AG20443 (cell line): ENCODE data around the gene CBFA2T3.

Experiments used
- DNase-seq: peaks from one replicate; pipeline ENCODE4 v3.0.0; 2012; ENCODE audit warnings: low spot score, mixed read lengths

The CBFA2T3 gene

DNA sequence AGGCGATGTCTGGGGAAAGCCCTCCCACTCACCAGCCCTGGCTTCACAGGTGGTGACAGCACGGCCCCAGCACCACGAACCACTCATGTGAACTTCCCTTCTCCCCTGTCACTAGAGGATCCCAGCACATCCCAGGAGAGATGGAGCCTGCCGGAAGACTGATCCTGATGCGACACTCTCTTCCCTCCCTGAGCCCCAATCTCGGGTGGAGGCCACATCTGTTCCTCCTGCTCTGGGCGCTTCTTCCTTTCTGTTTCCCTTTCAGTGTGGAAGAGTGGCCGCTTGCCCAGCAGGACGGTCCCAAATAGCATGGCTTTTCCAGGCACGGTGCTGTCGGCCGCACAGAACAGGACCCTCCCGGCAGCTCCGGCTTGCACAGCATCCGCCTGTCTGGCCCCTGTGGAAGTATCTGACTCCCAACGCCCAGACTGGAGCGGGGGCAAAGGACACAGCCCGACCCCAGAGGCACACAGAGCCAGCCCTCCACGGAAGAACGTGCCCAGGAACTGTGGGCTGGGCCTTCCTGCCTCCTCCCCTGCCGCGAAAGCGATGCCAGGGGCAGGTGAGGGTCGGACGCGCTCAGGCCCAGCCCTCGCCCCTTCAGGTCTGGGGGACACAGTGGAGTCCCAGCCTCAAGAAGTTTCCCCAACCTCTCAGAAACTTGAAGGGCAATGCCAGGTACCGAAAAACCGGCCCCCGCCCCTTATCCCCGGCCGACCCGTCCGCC lies 37.6 kb downstream of the CBFA2T3 start:
- DNase-seq, result no peak

DNA sequence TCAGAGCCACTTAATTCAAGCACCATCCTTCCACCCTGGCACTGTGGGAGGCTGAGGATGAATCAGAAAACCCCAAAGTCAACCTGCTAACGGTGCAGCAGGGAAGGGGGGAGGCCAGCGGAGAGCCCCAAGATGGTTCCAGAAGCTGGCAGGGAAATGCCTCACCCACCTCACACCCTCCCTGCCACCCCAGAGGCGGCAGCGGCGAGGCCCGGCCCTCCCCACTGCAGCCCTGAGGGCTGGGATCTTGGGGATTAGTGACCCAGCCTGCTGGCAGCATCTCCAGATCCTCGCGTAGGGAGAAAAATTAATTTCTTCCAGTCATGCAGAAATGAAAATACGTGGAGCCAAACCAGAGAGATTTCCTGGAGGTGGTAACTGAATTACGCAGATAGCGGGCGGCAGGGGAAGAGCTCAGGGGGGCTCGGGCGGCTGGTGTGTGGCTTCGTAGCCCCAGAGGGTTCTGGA lies 38.2 kb downstream of the CBFA2T3 start:
- DNase-seq, result no peak

DNA sequence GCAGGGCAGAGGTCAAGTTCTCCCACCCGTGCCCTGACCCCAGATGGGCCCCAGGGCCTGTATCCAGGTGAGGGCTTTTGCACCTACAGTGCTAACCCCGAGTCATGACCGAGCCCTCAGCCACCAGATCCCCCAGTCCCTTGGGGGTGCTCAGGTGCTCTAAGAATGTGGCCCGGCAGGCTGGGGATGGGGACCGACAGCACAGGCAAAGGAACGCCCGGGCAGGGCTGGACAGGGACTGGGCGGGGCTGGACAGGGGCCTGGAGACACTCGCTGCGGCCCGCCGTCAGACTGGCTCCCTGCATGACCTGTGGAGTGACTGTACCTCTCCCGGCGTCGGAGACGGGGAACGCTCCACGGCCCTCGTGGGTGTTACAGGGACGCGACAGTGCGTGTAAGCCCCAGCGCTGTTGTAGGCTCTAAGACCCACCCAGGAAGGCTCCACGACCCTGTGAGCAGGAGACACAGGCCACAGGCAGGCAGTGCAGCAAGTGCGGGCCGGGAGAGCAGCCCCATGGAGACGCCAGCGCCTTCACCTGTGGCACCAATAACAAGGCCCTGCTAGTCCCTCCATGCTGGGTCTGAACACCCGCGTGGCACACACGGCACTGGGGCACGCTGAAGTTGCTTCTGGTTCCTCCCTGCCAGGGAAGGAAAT lies 38.8 kb downstream of the CBFA2T3 start:
- no peak for DNase-seq

DNA sequence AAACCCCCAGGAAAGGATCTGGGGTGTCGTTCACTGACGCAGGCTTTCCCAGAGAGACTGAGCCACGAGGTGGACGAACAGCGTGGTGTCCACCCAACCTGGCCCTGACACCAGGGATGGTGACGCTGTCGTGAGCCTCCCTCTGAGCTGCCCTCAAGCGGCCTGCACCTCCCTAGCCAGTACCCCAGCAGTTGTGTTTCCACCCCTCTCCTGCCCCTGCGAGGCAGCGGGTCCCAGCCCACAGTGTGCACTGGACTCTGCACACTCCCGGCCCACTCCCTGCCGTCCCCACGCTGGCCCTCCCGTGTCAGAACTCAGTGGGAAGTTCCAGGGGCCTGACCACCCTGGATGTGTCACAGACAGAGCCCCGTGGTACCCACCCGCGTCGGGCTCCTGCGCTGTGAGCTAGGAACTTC lies 39.8 kb downstream of the CBFA2T3 start:
- no peak for DNase-seq

DNA sequence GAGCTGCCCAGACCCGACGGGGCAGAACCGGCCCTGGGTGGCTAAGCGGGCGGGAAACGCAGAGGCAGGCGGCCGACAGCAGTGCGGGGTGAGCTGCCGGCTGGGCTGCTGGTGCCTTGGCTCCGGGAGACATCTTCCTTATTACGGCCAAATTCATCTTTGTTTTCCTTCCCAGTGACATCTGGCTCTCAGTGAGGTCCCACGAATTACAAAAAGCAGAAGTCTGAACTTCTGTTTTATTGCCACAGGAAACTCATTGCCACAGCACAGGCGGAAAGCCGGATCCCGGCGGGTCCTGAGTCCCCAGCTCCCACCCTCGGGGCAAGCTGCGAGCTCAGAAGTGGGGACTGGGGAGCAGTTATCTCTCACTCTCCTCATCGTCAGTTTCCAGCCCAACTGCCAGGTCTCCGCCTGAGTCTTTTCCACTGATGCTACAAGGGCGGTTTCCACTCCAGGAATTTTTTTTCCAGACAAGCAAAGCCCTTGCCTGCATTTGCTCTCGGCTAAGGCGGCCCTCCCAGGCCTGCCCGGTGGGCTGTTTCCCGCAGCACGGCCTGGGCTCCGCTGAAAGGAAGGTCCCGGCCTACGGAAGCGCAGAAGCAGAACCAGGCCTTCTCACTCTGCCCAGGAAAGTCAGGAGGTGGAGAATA lies 40.3 kb downstream of the CBFA2T3 start:
- DNase-seq, result no peak

DNA sequence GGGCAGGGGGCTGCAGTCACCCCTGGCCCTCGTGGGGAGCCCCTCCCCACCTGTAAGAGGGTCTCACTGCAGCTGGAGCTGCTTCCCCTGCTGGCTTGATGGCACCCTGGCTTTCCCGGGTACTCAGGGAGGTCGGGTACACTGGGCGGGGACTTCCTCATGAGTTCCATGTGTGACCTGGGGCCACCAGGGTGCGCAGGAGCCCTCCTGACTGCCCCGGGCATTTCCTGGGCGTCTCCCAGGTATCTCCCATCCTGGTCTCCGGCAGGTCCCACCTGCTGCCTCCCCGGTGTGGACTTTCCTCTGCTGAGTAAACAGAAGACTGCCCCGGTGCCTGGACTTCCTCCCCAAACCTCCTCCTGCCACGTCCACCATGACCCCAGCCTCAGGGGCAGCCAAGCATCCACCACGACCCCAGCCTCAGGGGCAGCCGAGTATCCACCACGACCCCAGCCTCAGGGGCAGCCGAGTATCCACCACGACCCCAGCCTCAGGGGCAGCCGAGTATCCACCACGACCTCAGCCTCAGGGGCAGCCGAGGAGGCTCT lies 40.9 kb downstream of the CBFA2T3 start:
- no peak for DNase-seq

DNA sequence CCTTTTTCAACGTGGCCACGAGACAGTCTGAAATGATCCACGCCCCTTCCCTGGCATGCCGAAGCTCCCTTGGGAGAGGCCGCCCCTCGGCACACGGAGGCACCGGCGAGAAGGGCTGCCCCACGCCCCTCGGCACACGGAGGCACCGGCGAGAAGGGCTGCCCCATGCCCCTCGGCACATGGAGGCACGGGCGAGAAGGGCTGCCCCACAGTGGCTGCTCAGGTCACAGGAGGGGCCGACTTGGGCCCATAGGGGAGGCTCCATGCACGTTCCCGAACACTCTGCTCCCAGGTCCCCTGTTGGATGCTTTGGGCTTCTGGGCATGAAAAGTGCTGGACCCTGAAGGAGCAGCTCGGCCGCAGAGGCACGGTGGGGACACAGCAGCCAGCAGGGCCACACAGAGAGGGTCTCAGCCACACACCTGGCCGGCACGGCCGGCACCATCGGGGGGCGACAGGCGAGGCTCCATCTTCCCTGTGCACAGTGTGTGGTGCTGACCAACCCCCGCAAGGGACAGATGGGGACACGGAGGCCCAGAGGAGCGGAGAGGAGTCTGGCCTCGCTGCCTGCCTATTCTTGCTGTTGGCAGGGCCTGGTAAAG lies 42.8 kb downstream of the CBFA2T3 start:
- DNase-seq, result no peak

DNA sequence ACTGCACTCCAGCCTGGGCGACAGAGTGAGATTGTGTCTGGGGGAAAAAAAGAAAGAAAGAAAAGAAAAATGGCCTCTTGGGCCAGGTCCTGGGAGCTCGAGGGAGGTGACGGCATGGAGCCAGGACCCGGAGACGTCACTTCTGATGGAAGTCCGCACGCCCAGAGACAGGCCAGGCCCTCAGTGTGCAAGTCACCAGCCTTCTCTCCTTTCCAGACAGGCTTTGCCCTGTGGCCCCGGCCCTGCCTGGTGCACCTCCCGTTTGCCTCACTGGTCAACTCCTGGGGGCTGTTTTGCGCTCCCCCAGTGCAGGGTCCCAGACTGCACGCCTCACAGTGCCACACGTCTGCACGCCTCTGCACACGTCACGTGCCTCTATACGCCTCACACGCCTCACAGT lies 44.1 kb downstream of the CBFA2T3 start:
- DNase-seq, result no peak

DNA sequence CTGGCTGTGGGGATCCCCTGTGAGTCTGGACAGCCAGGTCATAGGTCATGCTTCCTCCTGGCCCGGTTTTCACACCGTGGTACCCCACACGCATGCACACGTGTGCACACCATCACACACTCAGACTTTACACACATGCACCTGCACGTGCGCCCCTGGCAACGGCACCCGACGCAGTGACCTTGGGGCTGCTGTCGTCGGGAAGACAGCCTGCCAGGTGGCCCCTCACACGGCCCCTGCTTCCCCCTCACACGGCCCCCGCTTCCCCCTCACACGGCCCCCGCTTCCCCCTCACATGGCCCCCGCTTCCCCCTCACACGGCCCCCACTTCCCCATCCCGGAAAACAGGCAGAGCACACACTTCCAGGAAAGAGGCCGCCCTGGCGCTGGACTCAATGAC lies 45.1 kb downstream of the CBFA2T3 start:
- no peak for DNase-seq

DNA sequence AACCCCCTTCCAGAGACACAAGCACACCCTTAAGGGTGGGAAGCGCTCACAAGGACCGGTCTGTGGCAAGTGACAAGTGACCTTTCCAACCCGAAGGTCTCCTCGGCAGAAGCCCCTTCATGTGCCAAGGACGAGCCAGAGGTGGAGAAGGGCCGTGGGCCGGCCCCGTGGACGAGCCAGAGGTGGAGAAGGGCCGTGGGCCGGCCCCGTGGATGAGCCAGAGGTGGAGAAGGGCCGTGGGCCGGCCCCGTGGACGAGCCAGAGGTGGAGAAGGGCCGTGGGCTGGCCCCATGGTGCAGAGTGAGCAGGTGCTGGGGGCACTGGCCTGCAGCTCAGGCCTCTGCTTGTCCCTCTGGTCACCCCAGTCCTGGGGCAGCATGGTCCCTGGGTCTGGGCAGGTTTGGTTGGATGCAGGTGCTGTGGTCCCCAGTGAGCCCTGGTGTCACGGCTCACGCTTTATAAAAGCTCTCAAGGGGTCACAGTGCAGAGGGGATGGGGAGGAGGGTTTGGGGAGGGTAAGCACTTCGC lies 45.6 kb downstream of the CBFA2T3 start:
- DNase-seq, result no peak

DNA sequence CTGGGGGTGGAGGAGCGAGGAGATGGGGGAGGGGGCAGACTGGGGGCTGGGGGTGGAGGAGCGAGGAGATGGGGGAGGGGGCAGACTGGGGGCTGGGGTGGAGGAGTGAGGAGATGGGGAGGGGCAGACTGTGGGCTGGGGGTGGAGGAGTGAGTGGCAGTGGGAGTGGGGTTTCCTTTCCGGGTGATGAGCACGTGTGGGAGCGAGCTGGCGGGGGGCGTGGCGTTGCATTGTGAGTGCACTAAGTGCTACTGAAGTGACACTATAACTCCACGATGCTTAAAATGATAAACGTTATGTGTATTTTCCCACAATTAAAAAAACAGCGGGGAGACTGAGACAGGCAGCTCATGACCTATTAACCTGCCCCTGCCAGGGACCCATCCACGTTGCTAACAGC lies 46.3 kb downstream of the CBFA2T3 start:
- DNase-seq, result no peak

DNA sequence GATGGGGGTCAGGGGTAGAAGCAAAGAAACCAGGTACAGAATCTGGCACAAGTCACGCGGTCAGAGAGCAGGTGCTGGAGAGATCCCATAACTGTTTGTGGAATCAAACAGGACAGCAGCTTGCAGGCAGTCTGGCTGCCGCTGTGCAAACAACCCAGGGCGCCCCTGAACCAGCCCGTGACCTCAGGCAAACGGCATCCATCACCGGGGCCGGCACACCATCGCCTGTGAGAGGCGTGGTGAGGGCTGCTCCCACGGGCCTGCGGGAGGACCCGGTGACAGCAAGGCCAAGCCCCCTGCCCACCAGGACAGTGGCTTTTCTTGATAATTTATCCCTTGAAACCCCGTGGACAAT lies 47.9 kb downstream of the CBFA2T3 start:
- DNase-seq, result no peak

DNA sequence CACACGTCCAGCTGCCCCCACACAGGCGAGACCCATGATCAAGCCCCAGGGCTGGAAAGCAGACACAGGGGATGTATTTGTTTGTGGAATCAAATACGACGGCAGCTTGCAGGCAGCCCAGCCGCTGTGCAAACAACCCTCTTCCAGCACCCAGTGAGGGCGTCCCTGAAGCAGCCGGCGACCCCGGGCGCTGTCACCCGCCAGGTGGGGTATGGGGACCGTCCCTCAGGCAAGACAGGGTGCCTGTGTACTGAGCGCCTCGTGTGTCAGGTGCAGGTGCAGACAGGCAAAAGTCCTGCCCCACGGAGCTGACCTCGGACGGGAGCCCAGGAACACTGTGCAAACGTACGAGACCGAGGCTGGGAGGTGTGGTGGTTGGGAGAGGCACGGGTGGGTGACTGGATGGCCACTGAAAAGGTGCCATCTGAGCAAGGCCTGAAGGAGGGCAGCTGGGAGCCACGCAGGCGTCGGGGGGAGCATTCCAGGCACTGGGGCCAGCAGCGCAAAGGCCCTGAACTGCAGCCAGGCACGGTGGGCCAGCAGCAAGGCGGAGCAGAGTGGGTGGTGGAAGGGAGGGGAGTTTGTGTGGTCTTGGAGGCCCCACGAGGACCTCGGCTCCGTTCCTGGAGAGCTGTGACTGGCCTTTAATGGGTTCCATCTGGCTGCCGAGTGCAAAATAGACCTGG lies 48.5 kb downstream of the CBFA2T3 start:
- DNase-seq, result no peak

DNA sequence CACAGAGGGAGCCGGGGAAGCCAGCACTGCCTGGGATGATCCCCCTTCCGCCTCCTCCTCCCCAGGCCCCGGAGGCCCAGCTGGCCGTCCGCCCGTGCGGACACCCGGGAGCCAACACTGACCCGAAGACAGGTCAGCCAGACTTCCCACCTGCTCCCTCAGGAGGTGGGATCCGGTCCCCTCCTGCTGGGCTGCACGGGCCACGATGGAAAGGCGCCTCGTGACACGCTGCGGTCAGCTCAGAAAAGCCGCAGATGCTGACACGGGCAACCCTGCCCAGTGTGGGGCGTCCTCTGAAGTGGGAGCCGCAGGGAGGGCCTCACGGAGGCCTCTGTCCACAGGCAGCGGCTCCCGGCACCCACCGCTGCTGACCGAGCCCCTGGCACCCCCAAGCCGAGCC lies 49.3 kb downstream of the CBFA2T3 start:
- DNase-seq, result no peak

DNA sequence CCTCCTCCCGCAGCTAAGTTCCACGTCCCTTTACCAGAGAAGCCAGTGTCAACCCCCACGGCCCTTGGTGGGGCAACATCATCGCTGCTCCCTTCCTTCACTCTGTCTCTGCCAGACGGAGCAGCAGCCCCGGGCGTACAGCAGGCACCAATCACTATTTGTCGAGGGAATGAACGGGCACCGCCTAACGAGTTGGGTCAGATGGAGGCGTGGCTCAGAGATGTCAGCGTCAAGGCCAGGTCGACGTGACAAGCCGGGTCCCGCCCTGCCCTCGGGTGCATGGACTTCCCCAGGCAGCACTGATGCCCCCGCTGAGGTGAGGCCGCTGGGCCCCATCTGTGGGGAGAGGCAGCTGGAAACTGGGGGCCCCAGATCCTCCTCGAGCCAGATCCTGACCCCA lies 50.0 kb downstream of the CBFA2T3 start:
- DNase-seq, result no peak

DNA sequence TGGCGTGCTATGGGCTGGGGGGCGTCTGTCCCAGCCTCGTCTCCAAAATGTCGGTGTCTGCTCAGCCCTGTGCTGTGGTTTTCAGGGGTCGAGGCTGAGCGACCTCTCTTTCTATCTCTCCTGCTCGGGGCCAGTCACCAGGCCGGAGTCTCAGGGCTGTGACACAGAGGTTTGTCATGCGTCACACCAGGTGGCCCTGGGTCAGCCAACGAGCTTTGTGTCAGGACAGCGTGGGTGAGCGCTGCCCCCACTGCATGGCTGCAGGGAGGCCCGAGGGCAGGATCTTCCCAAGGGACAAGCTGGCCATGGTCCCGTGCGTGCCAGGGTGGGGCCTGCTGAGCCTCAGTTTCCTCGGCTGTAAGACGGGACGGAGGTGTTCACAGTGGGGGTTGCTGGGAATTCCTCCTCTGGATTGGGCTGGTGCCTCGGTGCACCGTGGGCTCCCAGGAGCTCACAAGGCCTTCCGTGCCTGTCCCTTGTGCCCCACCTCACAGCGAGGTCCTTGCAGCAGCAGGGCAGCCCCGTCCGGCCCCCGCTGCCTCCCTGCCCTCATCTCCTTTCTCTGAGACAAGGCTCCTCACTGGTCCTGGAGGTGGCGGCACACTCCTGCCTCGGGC lies 50.5 kb downstream of the CBFA2T3 start:
- no peak for DNase-seq

DNA sequence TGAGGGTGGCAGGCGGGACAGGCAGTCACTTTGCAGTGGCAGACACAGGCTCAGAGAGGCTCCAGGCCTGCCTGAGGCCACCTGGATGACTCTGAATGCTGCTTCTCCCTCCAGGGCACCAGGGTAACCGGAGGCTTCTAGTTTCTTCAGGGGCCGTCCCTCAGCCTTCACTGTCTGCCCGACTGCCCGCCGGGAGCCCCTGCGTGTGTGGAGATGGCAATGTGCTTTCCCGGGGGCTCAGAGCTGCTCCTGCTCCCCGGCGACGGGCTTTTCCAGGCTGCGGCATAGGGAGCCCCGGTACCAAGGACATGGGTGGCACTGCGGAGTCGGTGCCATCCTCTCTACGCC lies 51.5 kb downstream of the CBFA2T3 start:
- DNase-seq, result no peak

DNA sequence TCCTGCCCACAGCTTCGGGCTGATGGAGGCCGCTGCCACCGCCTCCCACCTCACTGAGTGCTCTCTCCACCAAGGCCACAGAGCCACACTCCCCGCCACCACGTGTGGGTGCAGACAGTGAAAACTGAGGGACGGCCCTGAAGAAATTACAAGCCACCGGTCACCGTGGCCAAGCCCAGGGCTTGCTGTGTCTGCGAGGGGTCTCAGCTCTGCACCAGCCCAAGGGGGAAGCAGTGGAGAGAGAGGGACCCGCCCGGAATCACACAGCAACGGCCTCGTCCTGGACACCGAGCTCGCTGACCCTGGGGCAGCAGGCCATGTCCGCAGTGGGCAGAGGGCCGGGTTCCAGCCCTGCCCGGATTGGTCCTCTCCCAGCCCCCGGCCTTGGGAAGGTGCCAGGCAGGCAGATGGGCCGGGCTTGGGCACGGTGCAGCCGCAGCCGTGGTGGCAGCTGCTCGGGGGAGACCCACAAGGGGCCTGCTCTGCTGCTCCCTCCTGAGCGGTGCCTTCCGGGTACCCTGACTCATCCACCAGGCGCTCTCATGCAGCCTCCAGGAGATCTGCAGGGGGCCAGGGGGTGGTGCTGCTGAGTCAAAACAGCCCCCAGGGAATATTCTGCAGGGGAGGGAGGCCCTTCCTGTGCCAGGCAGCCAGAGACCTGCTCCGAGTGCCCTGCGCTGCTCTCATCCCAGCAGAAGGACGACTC lies 52.0 kb downstream of the CBFA2T3 start:
- DNase-seq, result peak; percentile 88

DNA sequence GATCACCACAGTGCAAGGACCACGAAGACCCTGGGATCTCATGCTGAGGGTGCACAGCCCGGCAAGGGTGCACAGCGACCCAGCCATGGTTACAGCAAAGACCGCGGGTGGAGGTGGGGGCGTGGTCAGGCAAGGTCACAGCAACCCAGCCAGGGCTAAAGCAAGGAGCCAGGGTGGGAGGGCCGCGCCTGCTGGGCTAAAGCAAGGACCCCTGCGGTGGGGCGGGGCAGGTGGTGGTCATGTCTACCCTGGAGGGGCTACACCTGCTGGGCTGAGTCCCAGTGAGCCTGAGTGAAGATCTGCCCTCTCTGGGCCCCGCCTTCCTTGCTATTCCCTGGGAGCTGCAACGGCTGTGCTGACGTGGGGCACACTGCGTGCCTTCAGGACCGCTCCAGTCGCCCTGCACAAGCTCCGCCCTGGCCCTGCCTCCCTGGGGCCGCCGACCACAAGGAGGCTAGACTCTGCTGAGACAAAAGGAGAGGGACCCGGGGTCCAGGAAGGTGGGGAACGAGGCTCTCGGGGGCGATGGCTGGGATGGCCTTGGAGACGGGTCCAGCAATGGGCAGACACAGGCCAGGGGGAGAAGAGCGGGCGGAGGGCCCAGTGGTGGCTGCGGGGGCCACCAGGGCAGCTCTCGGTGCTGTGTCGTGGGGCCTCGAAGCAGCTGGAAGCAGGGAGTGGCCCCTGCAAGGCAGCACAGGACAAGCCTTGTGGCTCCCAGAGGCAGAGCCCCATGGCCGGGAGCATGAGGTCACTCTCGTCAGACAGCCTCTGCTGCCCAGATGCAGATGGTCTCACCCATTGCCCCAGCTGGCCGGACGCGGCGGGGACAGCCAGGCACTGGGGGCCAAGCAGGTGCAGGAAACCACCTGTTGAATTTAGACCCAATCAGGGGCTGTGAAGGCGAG lies 52.8 kb downstream of the CBFA2T3 start:
- no peak for DNase-seq

DNA sequence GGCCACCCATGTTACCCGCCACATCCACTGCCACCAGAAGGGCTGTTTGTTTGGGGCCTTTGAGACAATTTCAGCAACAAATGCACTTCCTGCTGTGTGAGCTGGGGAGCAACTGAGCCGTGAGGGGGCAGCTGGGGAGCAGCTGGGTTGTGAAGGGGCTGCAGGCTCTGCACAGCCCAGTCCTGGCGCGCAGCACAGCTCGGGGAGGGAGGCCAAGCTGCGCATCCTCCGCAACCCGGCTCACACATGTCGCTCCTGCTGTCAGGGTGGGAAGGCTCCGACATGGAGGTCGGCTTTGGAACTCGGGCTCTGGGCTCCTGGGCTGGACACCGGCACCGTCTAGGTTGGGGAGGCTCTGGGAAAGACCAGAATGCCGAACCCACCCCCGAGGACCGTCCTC lies 53.6 kb downstream of the CBFA2T3 start:
- DNase-seq, result no peak
